HG02642 (cell line): ENCODE results near the gene USP44.

Experiments used
- ATAC-seq: cut with Tn5 transposase; IDR thresholded peaks from one replicate; pipeline ENCODE4 v1.9.1; 2021; ENCODE audit warnings: mild to moderate bottlenecking; ENCODE audit not compliant: unreplicated experiment, poor library complexity

Gene USP44

DNA sequence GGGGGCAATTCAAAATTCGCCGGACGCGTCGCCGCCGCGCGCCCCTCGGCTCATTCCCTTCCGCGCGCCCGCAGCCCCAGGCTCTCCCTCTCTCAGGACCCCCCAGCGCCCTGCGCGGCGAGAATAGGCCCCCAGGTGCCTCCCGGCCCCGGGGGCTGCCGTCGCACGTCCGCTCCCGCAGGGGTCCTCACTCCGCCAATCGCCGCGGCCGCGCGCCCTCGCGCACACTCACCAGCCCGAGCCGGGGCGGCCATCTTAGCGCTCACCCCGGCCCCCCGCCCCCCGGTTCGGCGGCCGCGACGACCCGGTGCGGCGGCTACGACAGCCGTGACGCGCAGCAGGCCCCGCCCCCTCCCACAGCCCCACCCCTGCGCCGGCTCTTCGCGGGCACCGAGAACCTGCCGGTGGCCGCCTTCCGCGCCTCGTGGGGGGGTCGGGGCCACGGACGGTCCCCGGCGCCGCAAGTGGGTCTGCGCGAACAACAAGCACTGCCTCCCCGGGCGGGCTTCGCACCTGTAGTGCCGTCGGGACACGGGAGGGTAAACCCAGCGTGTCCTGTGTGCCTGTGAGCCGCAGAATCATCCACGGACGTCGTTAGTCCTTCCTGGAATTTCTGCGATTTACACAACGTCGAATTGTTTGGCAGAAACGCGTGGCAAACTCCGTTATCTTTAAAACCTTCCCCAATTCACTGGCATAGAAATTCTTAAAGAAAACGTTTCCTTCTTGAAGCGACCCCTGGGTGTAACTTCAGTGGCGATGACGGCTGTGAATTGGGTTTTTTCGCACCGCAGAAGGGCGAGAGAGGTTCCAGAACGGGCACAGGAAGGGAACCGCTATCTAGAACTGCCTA is 2.5 kb downstream of the USP44 start:
- ATAC-seq = no peak

DNA sequence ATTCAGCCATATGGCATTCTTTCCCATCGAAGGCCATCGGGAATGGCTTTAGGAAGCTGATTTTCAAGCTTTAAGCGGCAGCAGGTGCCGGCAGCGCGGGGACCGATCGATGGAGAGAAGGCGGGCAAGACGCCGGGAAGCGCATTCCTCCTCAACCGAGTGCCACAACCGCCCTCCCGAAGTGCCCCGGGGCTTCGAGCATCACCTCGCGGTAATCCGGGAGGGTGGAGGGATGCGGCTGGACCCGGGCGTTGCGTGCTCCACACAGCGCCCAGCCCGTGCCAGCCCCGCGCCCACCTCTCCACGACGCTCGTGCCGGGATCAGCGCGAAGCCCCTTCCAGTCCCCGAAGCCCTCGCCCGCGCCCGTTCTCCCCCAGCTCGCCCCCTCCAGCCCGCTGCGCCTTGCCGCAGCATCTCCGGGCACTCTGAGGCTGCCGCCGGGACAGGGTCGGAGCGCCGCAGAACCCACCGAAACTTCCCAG is 3.2 kb downstream of the USP44 start:
- no peak for ATAC-seq

DNA sequence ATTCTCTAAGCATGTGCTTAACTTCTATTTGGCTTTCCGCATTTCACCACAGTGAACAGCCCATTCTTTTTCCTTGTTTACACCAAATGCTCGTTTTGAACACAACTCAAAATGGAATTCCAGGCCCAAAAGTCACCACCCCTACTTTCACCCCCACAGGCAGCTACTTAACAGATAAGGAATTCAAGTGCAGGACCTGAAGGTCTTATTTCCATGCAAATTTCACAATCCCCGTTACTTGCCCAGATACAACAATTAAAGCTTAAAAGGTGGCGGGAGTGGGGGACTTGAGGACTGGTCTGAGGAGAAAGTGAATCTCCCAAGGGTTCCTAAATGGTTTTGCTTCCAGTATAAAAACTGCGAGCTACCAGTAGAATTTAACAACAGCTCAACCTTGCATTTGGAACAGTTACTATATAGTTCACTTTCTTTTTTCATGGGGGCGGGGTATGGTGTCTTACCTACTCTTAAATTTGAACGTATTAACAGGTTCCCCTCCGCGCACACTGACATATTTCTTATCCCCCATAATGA is 3.7 kb downstream of the USP44 start:
- no peak for ATAC-seq

DNA sequence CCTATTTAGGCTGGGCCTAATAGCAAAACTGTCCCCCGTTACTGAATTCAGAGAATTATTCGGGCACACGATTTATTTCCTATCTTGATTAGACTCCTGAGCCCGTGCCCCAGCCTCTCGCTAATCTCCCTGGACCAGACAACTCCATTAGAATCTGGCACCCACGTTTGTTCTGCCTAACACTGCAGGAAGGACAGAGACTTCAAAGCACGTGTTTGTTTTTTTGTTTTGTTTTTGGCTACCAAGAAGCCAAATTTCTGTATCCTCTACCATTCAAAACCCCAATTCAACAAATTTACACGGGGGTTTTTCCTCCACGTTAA is 4.8 kb downstream of the USP44 start:
- ATAC-seq = no peak

DNA sequence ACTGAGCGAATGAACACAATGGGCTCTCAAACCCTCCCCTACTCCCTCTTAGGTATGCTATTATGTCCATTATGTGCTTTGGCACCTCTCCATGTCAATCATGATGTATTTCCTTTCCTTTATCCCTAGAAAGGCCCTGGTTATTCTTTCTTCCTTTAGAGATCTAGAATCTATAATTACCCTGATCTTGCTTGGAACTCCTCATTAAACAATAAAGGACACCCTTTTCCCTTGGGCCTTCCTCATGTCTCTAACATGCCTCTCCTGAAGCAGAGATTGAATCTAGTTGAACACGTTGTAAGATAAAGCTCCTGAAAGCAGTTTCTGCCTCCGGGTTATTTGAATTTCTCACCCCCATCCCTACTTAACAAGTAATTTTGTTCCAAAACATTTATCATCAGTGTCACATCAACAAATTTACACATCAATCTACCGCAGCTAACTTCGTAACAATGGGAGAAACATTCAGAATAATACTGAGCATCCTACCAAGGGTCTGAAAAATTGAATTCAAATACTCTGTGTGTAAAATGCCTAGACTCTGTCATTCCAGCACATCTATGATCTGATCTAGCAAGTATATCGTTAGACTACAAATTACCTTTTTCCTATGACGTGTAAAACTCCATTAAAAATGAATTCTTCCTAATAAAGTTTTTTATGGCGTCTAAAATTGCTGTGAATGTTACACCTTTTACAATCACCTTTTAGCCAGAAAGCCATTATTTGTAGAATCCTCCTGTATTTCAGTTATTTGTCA is 5.4 kb downstream of the USP44 start:
- no peak for ATAC-seq

DNA sequence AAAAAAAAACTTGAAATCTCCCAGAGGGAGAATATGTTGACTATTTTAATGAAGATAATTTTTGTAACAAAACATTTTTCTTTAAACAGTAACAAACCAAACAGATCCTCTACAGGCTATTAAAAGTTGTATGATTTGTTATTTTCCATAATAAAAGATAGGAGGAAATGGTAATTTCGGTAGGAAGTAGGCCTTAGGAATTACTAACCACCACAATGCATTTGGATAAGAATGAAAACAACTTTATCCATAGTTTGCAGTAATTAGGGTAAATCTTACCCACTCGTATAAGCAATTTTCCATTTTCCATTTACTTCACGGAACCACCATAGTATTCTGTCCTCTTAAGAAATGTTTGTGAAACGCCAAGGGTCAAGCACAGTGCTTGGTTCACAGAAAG is 6.0 kb downstream of the USP44 start:
- no peak for ATAC-seq

DNA sequence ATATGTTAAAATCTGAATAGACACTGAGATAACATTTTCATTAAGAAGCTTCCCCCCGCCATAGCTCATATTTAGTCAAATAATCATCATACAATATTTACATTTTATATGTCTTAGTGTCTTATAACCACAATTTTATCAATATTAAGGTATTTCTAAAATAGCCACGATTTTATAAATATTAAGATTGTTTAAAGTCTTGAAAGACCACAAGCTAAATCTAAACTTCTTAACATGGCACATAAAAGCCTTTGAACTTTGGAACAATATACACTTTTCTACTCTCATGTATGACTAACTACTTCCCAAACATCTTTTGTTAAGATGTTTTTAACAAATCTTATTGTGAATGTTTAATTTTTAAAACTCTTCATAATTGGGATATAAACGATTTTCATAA is 6.5 kb downstream of the USP44 start:
- ATAC-seq = no peak

DNA sequence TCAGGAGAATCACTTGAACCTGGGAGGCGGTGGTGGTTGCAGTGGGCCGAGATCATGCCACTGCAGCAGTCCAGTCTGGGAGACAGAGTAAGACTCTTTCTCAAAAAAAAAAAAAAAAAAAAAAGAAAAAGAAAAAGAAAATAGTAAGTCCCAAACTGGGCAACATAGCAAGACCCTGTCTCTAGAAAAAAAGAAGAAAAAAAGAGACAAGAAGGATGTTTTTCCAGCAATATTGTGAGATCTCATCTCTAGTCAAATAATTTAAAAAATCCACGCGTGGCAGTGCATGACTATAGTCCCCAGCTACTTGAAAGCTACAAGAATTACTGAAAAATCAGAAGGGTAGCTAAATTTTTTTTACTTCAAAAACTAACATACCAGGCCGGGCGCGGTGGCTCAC is 8.0 kb downstream of the USP44 start:
- no peak for ATAC-seq

DNA sequence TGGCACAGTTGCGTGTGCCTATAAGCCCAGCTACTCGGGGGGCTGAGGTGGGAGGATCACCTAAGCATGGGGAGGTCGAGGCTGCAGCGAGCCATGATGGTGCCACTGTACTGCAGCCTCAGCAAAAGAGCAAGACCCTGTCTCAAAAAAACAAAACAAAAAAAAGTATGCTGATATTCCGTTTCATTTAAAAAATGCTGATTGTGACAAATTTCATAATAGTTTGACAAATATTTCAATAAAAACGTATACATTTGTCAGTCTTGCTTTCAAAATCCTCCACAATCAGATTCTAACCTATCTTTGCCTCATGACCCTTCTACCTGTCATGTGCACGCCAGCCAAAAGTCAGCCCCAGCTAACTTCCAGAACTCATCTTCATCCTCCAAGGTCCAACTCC is 9.8 kb downstream of the USP44 start:
- no peak for ATAC-seq

DNA sequence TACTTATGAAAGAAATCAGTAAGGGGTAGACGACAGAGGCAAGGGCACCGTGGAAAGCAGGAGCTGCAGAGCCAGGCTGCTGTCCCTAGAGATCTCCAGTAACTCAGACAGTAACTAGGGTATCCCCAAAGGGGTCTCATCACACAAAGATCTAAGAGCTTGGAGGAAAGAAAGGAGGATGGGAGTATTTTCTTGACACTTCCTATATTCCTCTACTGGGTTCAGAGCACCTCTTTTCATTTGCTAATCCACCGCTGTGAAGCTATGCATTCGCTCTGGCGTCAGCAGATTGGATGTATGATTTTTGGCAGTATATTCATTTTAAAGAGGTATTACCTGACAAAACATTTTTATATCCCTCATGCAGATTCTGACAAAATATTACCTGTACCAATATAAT is 12.6 kb downstream of the USP44 start:
- no peak for ATAC-seq

DNA sequence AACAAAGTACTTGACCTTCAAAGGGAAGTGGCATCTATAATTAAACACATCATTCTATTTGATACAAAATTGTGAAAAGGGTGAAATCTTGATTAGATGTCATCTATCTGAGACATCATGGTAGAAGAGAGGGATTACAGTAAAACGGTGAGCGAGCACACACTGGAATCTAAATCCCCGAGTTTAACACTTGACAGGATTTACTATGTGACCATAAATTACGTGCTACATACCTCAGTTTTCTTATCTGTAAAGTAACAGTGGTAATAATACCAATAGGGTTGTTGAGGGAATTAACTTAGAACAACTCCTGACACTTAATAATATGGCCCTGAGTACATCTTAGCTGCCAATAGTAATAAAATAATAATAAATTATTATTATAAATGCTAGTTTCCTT is 13.3 kb downstream of the USP44 start:
- no peak for ATAC-seq

DNA sequence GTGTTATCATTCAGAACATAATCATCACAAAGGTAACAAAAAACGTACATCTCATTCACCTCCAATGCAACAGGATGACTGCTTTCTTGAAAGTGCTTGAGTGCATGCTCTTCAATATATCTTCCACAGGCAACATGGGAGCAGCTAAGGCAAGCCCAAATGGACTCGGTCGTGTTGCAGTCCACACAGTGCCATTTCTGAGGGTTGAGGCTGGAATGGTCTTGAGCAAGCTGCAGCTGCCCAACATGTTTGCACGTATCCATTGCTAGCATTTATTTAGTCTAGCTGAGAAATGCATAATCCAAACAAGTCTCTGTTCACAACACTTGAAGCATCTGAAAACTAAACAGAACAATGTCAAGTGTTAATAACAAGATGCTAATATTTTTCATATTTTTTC is 17.3 kb downstream of the USP44 start:
- no peak for ATAC-seq

DNA sequence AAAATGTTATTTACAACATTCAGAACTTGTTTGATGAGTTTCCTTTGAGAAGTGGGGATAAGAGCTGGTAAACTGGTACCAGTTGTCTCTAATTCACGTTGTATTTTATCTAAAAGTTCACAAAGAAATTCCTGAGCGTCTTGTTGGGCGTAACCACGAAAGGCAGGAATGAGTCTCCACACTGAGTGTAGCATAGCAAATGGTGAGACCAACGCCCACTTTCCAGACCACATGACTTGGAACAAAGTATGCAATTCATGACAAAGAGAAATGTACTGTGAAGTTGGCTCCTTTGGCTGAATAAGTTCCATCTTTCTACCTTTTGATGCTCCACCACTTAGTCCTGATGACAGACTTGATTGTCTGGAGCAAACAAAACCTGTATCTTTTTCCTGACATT is 18.4 kb downstream of the USP44 start:
- no peak for ATAC-seq

DNA sequence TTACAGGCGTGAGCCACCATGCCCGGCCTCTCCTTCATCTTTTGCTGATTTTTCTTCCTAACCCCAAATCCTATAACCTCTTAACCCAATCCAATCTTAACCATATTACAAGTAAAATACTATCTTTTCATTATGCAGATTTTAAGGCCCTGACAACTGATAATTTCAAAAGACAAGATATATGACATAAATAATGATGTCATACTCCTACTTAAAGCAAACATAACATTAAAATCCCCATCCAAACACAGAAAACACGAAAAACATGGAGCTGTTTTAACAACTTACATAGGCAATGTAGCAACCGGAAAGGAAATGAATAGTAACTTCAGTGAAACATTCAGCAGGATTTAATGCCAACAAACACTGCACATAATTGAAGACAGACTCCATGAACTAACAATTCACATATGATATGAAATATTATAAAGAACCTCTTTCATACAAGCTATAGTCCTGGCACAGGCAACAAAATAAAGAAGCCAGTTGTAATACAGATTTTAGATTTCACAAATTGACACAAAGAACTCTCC is 21.5 kb downstream of the USP44 start:
- ATAC-seq = no peak

DNA sequence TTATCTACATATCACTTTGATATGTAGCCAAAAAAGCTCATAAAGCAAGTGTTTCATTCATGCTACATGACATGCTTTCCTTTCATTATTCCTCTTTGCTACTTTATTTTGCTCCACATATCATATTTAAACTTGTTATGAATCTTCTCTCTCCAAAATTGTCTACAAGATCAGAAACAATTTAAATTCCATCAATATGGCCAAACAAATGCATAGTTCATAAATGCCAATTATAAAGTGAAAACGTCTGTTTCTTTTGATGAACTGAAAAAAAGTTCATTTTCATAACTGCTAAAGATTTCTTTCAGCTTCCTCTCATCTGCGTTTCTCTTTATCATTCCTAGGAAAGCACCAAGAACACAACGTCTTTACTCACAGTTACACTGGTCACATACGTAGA is 22.8 kb downstream of the USP44 start:
- ATAC-seq = no peak

DNA sequence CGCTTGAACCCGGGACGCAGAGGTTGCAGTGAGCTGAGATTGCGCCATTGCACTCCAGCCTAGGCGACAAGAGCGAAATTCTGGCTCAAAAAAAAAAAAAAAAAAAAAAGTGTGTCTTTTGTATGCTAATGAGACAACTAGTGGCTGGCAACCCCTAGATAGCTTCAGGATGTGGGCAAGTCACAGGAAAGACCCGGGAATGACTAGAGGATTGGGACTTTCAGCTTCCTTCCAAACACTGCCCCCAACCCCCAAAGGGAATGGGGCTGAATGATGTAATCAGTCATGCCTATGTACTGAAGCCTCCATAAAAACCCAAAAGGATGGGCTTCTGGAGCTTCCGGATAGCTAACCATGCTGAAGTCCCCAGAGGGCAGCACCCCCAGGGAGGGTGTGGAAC is 28.6 kb downstream of the USP44 start:
- no peak for ATAC-seq

DNA sequence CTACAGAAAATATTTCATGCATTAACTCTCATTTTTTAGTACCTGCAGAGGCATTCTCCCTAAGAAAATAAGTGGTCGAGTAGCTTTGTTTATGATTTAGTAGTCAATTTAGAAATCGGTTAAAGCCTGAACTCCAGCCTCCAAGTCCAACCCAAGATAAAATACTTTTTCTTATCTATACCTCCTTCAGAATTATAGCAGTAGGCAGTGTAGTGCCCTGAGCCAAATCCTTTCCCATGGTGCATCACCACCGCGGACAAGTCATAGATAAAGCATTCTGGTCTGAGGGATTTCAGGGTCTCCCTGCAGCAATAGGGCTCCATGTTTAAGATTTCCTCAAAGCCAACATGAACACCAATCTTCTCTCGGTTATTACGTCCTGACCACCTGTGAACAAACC is 30.5 kb downstream of the USP44 start:
- ATAC-seq = no peak

DNA sequence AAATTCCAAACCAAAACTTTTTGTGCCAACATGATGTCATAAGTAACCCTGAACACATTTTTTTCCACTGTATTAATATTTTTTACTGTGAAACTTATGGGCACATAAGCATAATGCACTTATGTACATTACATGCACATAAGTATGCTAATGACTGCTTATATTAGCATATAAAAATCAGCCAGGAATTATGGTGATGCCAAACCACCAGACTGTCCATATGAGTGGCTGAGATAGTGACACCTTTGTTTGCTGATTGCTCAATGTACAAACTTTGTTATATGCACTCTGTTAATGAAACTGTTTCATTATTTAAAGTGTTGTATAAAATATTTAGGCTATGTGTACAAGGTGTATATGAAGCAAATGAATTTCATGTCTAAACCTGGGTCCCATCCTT is 32.3 kb downstream of the USP44 start:
- ATAC-seq = no peak

DNA sequence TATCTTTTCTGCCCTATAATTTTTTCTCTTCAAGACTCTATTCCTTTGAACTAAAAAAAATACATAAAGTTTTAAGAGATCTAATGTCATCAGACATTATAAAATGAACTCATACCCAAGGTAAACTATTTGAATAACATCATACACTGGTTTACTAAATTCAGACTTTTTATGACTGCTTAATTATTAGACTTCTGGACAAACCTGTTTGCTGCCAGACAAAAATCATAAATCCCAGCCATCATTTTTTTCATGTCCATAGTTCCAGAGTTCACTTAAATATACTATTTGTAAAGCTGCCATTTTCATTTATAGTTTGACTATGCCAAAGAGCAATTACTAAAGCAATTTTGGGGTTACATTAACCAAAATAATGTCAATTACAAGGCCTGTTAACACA is 34.0 kb downstream of the USP44 start:
- no peak for ATAC-seq

DNA sequence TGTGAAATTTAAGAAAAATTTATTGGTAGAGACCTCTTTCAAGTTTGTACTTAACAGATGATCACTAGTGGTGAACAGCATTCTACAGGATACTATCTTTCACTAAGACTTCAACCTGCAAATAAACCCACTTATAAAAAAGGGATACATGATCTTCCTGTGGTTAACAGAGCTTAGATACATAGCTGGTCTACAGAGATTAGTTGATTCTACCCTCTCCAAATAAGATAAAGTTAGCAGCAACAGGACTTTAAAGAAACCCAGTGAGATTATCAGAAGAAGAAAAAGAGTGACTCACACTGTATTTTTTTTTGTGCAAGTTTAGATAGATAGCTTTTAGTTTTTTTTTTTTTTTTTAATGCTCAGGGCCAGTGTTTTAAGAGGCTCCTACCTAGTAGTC is 34.5 kb downstream of the USP44 start:
- ATAC-seq = no peak

DNA sequence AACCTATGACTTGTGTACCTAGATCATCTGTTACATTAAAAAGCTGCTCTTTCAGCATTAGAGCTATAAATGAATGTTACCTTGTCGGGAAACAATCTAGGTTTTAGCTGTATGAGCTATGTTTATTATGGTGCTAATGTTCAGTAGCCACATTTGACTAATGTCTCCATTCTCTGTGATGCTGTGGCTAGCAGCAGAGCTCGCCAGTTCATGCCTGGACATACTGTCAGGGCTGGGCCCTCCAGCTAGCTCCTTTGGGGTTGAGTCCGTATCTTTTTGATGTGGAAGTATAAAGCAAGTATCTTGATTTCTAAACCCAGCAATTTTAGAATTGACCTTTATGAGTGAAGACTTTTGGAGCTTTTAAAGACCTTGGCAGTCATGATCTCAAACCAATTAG is 36.1 kb downstream of the USP44 start:
- no peak for ATAC-seq
